Chondrocyte (in vitro differentiated cells): ENCODE measurements around the gene SOX18. TPM values are rescaled to one million over a fixed set of nuclear protein-coding genes. Genes with fewer than 3 reads are reported as not detected.
"Not testable (repeated sequence)": the region's sequence is repeated elsewhere in the genome, so short reads cannot be mapped to it uniquely, and the experiment has no call there.

Experiments
- DNase-seq: peaks from one replicate; pipeline ENCODE4 v3.0.0; 2021; ENCODE audit warnings: mixed read lengths, low spot score
- H3K27ac Mint-ChIP-seq: one replicate; pipeline ENCODE4 v1.8.0; 2021; ENCODE audit warnings: mild to moderate bottlenecking, moderate library complexity, mixed read lengths; ENCODE audit not compliant: unreplicated experiment
- H3K27me3 Mint-ChIP-seq: 2 replicates; pipeline ENCODE4 v1.8.0; 2021; ENCODE audit warnings: low read depth, mixed read lengths
- H3K36me3 Mint-ChIP-seq: 2 replicates; pipeline ENCODE4 v1.8.0; 2021; ENCODE audit warnings: low read depth, mixed read lengths
- H3K4me1 Mint-ChIP-seq: 2 replicates; pipeline ENCODE4 v1.8.0; 2021; ENCODE audit warnings: low read depth, mild to moderate bottlenecking, mixed read lengths
- H3K4me3 Mint-ChIP-seq: one replicate; pipeline ENCODE4 v1.8.0; 2021; ENCODE audit warnings: mild to moderate bottlenecking, moderate library complexity, mixed read lengths; ENCODE audit not compliant: unreplicated experiment
- H3K9me3 Mint-ChIP-seq: 2 replicates; pipeline ENCODE4 v1.8.0; 2021; ENCODE audit warnings: low read depth, mixed read lengths
- total RNA-seq: library from RNA; stranded (reverse); gene quantifications from 3 replicates; pipeline ENCODE4 v1.2.1, GENCODE V29; 2021
- TF ChIP-seq, protein P1 (sequence below): fragments of 200-600 bp; sonication (generic); IDR thresholded peaks from 2 replicates; pipeline ENCODE4 v1.5.0; 2021; ENCODE audit warnings: antibody characterized with exemption, mild to moderate bottlenecking, moderate library complexity

Gene SOX18
- total RNA-seq, 1 donor from 2014 or later, result 2.3 TPM

DNA sequence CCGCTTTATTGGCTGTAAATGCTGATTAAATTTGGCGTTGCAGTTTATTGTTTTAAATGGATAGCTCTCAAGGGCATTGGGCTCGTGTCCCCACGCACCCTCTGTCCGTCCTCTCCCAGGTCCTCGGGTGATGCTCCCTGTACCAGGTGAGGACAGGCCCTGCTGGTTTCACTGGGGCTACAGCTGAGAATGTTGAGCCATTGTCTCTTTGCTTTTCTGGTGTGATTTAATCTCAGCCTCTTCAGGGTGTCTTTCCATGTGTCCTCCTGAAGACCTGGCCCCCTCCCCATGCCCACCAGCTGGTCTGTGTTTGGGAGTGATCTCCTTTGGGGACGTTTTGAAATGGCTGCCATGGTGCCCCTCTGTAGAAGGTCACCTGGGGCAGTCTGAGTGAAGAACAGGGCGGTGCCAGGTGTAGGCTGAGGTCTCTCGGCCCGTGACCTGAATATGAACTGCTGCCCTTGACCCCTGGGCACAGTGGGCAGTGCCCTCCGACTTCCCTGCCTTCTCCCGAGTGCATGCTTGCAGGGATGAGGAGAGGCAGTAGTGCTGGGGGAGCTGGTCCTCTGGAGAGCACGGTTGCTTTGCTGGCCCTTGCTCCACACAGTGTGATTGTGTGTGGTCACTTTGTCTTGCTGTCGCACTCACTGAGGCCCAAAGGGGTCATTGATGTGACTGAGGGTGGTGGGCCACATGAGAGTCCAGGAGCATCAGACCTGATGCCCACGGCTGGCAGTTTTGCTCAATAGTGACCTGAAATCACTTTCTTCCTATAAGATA lies 25.9 kb downstream of the SOX18 start:
- Mint-ChIP-seq H3K27ac (no peak overlapping the region), H3K27me3 (no peaks in the 10 kb centered on the region), H3K9me3 (no peaks in the 10 kb centered on the region), H3K4me3 (no peak overlapping the region), H3K36me3 (peaks cover 39% of the 10 kb centered on the region), H3K4me1 (no peaks in the 10 kb centered on the region)
- TF ChIP-seq, protein P1, sequence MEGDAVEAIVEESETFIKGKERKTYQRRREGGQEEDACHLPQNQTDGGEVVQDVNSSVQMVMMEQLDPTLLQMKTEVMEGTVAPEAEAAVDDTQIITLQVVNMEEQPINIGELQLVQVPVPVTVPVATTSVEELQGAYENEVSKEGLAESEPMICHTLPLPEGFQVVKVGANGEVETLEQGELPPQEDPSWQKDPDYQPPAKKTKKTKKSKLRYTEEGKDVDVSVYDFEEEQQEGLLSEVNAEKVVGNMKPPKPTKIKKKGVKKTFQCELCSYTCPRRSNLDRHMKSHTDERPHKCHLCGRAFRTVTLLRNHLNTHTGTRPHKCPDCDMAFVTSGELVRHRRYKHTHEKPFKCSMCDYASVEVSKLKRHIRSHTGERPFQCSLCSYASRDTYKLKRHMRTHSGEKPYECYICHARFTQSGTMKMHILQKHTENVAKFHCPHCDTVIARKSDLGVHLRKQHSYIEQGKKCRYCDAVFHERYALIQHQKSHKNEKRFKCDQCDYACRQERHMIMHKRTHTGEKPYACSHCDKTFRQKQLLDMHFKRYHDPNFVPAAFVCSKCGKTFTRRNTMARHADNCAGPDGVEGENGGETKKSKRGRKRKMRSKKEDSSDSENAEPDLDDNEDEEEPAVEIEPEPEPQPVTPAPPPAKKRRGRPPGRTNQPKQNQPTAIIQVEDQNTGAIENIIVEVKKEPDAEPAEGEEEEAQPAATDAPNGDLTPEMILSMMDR, result no peak
- no peak for DNase-seq

DNA sequence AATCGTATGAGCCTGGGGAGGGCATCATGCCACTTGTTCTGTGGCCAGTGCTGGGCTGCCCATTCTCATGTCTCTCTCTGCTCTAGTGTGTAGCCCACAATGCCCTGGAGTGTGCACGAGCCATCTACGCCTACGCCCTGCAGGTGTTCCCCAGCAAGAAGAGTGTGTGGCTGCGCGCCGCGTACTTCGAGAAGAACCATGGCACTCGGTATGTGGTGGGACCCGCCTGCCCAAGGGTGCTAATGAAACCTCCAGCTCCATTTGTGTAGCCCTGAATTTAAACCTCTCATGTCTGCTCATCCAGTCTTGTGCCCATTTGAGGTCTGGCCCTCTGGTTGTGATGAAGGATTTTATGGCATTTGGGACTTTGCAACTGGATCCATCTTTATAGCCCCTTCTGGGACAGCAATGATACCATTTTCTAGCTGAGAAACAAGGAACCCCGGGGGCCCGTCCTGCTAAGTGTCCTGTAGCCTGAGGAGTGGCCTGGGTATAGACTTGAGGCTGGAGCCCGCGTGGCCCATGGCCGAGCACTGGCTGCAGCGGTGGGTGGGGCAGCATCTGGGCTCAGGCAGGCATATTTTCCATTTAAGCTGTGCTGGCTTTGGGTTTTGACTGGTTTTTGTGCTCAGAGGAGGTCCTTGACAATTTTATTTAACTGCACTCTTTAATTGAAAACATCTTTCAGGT lies 26.6 kb downstream of the SOX18 start:
- TF ChIP-seq, protein P1, result no peak
- H3K27me3 Mint-ChIP-seq, result no peaks in the 10 kb centered on the region
- H3K36me3 Mint-ChIP-seq, result peaks cover 39% of the 10 kb centered on the region
- no peak overlapping the region for H3K4me3 Mint-ChIP-seq
- no peaks in the 10 kb centered on the region for H3K4me1 Mint-ChIP-seq
- H3K27ac Mint-ChIP-seq, result no peak overlapping the region
- no peak for DNase-seq
- no peaks in the 10 kb centered on the region for H3K9me3 Mint-ChIP-seq

DNA sequence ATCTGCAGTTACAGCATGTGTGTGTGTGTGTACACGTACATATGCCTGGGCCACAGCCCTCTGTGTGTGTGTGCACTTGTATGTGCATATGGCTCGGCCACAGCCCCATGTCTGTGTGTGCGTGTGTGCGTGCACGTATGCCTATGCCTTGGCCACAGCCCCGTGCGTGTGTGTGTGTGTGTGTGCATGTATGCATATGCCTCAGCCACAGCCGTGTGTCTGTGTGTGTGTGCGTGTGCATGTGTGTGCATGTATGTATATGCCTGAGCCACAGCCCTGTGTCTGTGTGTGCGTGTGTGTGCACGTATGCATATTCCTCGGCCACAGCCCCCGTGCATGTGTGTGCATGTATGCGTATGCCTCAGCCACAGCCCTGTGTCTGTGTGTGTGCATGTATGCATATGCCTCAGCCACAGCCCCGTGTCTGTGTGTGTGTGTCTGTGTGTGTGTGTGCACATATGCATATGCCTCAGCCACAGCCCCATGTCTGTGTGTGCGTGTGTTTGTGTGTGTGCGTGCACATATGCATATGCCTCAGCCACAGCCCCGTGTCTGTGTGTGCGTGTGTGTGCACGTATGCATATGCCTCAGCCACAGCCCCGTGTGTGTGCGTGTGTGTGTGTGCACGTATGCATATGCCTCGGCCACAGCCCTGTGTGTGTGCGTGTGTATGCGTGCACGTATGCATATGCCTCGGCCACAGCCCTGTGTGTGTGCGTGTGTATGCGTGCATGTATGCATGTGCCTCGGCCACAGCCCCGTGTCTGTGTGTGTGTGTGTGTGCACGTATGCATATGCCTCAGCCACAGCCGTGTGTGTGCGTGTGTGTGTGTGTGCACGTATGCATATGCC lies 28.1 kb downstream of the SOX18 start:
- Mint-ChIP-seq H3K4me1 (no peaks in the 10 kb centered on the region), H3K9me3 (no peaks in the 10 kb centered on the region), H3K27me3 (no peaks in the 10 kb centered on the region), H3K27ac (no peak overlapping the region), H3K36me3 (peaks cover 39% of the 10 kb centered on the region), H3K4me3 (no peak overlapping the region)
- TF ChIP-seq, protein P1, result no peak
- DNase-seq, result no peak

DNA sequence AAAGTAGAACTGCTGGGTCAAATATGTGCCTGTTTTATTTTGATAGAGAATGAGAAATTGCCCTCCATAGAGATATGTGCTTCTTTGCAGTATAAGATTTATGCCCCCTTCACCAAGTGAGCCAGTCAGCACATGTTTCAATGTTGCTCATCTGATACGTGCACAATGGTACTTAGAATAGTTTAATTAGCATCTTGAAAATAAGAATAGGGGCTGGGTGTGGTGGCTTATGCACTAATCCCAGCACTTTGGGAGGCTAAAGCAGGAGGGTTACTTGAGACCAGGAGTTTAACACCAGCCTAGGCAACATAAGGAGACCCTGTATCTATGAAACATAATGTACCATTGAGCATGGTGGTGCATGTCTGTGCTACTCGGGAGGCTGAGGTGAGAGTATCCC lies 33.8 kb downstream of the SOX18 start:
- Mint-ChIP-seq H3K9me3 (no peaks in the 10 kb centered on the region), H3K4me3 (no peak overlapping the region), H3K27ac (no peak overlapping the region), H3K36me3 (peaks cover 35% of the 10 kb centered on the region), H3K4me1 (no peaks in the 10 kb centered on the region), H3K27me3 (no peaks in the 10 kb centered on the region)
- DNase-seq, result no peak
- TF ChIP-seq, protein P1, result no peak

DNA sequence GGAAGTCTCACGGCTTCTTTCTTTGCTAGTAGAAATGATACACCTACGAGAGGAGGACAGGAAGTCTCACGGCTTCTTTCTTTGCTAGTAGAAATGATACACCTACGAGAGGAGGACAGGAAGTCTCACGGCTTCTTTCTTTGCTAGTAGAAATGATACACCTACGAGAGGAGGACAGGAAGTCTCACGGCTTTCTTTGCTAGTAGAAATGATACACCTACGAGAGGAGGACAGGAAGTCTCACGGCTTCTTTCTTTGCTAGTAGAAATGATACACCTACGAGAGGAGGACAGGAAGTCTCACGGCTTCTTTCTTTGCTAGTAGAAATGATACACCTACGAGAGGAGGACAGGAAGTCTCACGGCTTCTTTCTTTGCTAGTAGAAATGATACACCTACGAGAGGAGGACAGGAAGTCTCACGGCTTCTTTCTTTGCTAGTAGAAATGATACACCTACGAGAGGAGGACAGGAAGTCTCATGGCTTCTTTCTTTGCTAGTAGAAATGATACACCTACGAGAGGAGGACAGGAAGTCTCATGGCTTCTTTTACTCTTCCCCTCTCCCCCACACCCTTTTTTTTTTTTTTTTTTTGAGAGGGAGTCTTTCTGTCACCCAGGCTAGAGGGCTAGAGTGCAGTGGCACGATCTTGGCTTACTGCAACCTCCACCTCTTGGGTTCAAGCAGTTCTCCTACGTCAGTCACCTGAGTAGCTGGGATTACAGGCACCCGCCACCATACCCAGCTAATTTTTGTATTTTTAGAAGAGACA lies 36.9 kb downstream of the SOX18 start:
- H3K27me3 Mint-ChIP-seq, DNase-seq, H3K27ac Mint-ChIP-seq, H3K4me3 Mint-ChIP-seq, H3K4me1 Mint-ChIP-seq, H3K9me3 Mint-ChIP-seq: not testable (repeated sequence)
- peaks cover 35% of the 10 kb centered on the region for H3K36me3 Mint-ChIP-seq
